ENCODE measurements around the gene SAA4. TPM values are rescaled to one million over a fixed set of nuclear protein-coding genes. Genes with fewer than 3 reads are reported as not detected.

Gene SAA4
- total RNA-seq, 4 donors from 2014 or later: 0.74 to 3.2 TPM; not detected in 2

Small RNA genes lying within 50 kb of the gene (small RNA-seq; reads per million reads assigned to genes)
- not detected for gene RNA5SP333
- not detected for gene RNA5SP334

Other genes starting within 250 kb of the SAA4 start
- gene SERGEF, start 223.8 kb downstream of the SAA4 start, total RNA-seq: 10 to 100 TPM; 18.9 to 23.9 (median 20.6) TPM
- gene TPH1, start 190.5 kb downstream of the SAA4 start, total RNA-seq: under 1 TPM; 0.19 to 0.47 (median 0.31) TPM
- 10 to 100 TPM in 2 of 4 donors, 1 to 10 TPM in 2; 6.6 to 13.2 (median 9.8) TPM for gene SAAL1, start 130.7 kb downstream of the SAA4 start, total RNA-seq
- gene MRGPRX3, start 104.2 kb downstream of the SAA4 start, total RNA-seq: not detected
- not detected for gene MRGPRX4, start 64.0 kb downstream of the SAA4 start, total RNA-seq
- gene SAA2, start 11.9 kb upstream of the SAA4 start, total RNA-seq: 100 to 1,000 TPM in 3 of 4 donors, 10 to 100 TPM in 1; 37.2 to 515 (median 246) TPM
- 1,000 to 10,000 TPM in 1 of 4 donors, 100 to 1,000 TPM in 3; 170 to 1,717 (median 790) TPM for gene SAA1, start 29.5 kb upstream of the SAA4 start, total RNA-seq
- 10 to 100 TPM; 23.0 to 66.0 (median 24.1) TPM for gene HPS5, start 85.3 kb upstream of the SAA4 start, total RNA-seq
- 10 to 100 TPM; 54.1 to 74.2 (median 70.8) TPM for gene GTF2H1, start 85.8 kb upstream of the SAA4 start, total RNA-seq
- gene LDHA, start 157.8 kb upstream of the SAA4 start, total RNA-seq: 100 to 1,000 TPM; 403 to 946 (median 700) TPM
- under 1 TPM in 2 of 4 donors, not detected in 2; 0.19 to 0.60 TPM for gene LDHC, start 175.5 kb upstream of the SAA4 start, total RNA-seq
- gene LDHAL6A, start 219.1 kb upstream of the SAA4 start, total RNA-seq: not detected